PC-3 (cell line): ENCODE measurements around the gene BLTP3A. TPM values are rescaled to one million over a fixed set of nuclear protein-coding genes. Genes with fewer than 3 reads are reported as not detected.

Experiments
- ATAC-seq: fragments of 200-7000 bp; cut with Tn5 transposase; 2 replicates; pipeline ENCODE4 v1.9.1; 2020; ENCODE audit warnings: mild to moderate bottlenecking, moderate library complexity
- BruUV-seq: library from RNA; stranded (reverse); fragments of 400-500 nt; replicated peaks from 2 replicates; lab custom pipeline; 2021; lab: Mats Ljungman, UMichigan
- CTCF ChIA-PET: fragments of 300-600 bp; sonication (Branson Sonifier 250); formaldehyde crosslinking; loops from one replicate; lab custom pipeline; 2022; ENCODE audit warnings: antibody characterized with exemption; lab: Charles Lee
- POLR2A ChIA-PET: fragments of 300-600 bp; sonication (Branson Sonifier 250); formaldehyde crosslinking; loops from one replicate; lab custom pipeline; 2022; ENCODE audit warnings: antibody characterized with exemption; ENCODE audit not compliant: unreplicated experiment; lab: Charles Lee
- DNase-seq: peaks from one replicate; pipeline ENCODE4 v3.0.0-alpha.2; 2015
- H2AFZ ChIP-seq: fragments of 300-600 bp; sonication (generic); 2 replicates; pipeline ENCODE4 v1.6.0; 2016; ENCODE audit warnings: antibody characterized with exemption, low read length
- H3F3A ChIP-seq: fragments of 300-600 bp; sonication (generic); one replicate; pipeline ENCODE4 v1.6.0; 2017; ENCODE audit warnings: antibody characterized with exemption, low read length, control low read depth, mild to moderate bottlenecking; ENCODE audit not compliant: unreplicated experiment
- H3K27ac ChIP-seq: fragments of 300-600 bp; sonication (generic); 2 replicates; pipeline ENCODE4 v1.5.1; 2016; ENCODE audit warnings: mild to moderate bottlenecking, low read length
- H3K27me3 ChIP-seq: fragments of 300-600 bp; sonication (generic); 2 replicates; pipeline ENCODE4 v1.6.1; 2016; ENCODE audit warnings: low read length, mixed read lengths
- H3K36me3 ChIP-seq: fragments of 300-600 bp; sonication (generic); 2 replicates; pipeline ENCODE4 v1.6.1; 2016; ENCODE audit warnings: low read depth, mixed run types, low read length, mixed read lengths
- H3K4me1 ChIP-seq: fragments of 300-600 bp; sonication (generic); 2 replicates; pipeline ENCODE4 v1.5.1; 2016; ENCODE audit warnings: low read length; ENCODE audit not compliant: insufficient read depth
- H3K4me2 ChIP-seq: fragments of 300-600 bp; sonication (generic); 2 replicates; pipeline ENCODE4 v1.6.0; 2016; ENCODE audit warnings: low read length
- H3K4me3 ChIP-seq: fragments of 300-600 bp; sonication (generic); 2 replicates; pipeline ENCODE4 v1.5.1; 2016; ENCODE audit warnings: mild to moderate bottlenecking, low read length, mixed read lengths
- H3K79me2 ChIP-seq: fragments of 300-600 bp; sonication (generic); 2 replicates; pipeline ENCODE4 v1.6.1; 2017; ENCODE audit warnings: low read length, mixed read lengths
- H3K9ac ChIP-seq: fragments of 300-600 bp; sonication (generic); 2 replicates; pipeline ENCODE4 v1.6.0; 2016; ENCODE audit warnings: mild to moderate bottlenecking, low read length
- H3K9me2 ChIP-seq: fragments of 300-600 bp; sonication (generic); replicated peaks from 2 replicates; pipeline ENCODE4 v1.6.1; 2016; ENCODE audit warnings: mixed run types, low read length, mixed read lengths
- H3K9me3 ChIP-seq: fragments of 300-600 bp; sonication (generic); 2 replicates; pipeline ENCODE4 v1.6.1; 2016; ENCODE audit warnings: low read length, mixed read lengths
- H4K20me1 ChIP-seq: fragments of 300-600 bp; sonication (generic); 2 replicates; pipeline ENCODE4 v1.6.1; 2016; ENCODE audit warnings: low read length, mixed read lengths
- EZH2 ChIP-seq: fragments of 300-600 bp; sonication (generic); IDR thresholded peaks from one replicate; pipeline ENCODE4 v1.6.1; 2017; ENCODE audit warnings: antibody characterized with exemption, mild to moderate bottlenecking, low read length; ENCODE audit not compliant: unreplicated experiment
- EZH2phosphoT487 ChIP-seq: fragments of 300-600 bp; sonication (generic); IDR thresholded peaks from 2 replicates; pipeline ENCODE4 v1.6.1; 2018; ENCODE audit warnings: mild to moderate bottlenecking, antibody characterized with exemption, low read length, borderline replicate concordance
- intact Hi-C: fragments of 100-400 bp; cut with micrococcal nuclease; formaldehyde crosslinking; loops from 2 replicates; pipeline ENCODE4 v1.9.0; 2023
- total RNA-seq: library from RNA; depleted of rRNA; stranded (reverse); fragments of >200 nt; gene quantifications from 2 replicates; pipeline ENCODE4 v1.2.3, GENCODE V29; 2014
- TF ChIP-seq, protein P1 (sequence below): fragments of 300-600 bp; sonication (generic); conservative IDR thresholded peaks from 2 replicates; pipeline ENCODE4 v1.5.1; 2017; ENCODE audit warnings: antibody characterized with exemption, low read depth, mild to moderate bottlenecking, low read length

The BLTP3A gene
- total RNA-seq, 1 experiment from 2014 or later: 10.6 TPM

DNA sequence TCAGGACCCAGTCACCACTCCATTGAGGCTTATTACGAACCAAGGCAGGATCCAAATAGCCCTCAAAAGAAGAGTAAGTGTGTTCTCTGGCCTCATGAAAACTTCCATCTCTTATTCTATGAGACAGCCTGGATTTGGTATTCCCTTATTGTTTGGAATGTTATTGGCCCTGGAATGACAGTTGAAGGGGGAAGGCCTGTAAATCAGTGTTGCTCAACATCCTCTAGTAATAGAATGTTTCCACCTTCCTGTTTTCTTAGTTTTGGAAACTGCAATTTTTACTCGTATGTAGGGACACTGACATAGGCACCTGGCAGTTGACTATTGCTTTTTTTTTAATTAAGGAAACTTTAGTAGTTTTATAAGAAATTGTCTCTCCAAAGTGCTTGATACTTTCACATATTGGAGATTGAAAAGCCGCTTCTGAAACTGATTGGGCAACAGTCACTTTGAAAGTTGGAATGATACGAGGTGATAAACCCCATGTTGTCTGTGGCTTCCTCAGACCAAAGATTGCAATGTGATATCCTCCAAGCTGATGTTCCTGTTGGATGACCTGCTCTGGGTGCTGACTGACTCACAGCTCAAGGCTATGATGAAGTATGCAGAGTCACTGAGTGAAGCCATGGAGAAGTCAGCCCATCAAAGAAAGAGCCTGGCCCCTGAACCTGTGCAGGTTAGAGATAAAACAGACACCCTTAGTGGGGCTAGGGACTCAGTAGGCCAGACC lies 43.1 kb downstream of the BLTP3A start:
- intact Hi-C loops: no loop called here
- DNase-seq: peak; percentile 64

DNA sequence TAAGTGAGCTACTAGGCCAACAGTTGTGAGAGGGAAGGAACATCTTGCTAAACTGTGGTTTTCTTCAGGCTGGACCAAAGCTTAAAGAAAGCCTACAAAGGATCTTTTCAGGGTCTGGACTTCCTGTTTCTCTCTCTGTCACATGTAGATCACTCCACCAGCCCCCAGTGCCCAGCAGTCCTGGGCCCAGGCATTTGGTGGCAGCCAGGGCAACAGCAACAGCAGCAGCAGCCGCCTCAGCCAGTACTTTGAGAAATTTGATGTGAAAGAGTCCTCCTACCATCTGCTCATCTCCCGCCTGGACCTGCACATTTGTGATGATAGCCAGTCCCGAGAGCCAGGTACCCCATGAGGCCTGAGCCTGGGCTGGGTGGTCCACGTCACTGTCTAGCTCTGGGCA lies 44.1 kb downstream of the BLTP3A start:
- H3F3A ChIP-seq: no peaks in the 10 kb centered on the region
- H4K20me1 ChIP-seq: no peaks in the 10 kb centered on the region
- ATAC-seq (no peak), DNase-seq (no peak)
- no peak overlapping the region for H2AFZ ChIP-seq
- no peak overlapping the region for H3K4me2 ChIP-seq
- BruUV-seq: no TSS peak
- H3K4me3 ChIP-seq: no peak overlapping the region
- no peaks in the 10 kb centered on the region for H3K79me2 ChIP-seq
- intact Hi-C loops: no loop called here
- H3K36me3 ChIP-seq: peaks cover 15% of the 10 kb centered on the region; the same call in 1 of the 2 replicates
- H3K4me1 ChIP-seq: peaks cover 12% of the 10 kb centered on the region
- H3K9me3 ChIP-seq: no peaks in the 10 kb centered on the region
- no peak for TF ChIP-seq EZH2phosphoT487
- TF ChIP-seq, protein P1, sequence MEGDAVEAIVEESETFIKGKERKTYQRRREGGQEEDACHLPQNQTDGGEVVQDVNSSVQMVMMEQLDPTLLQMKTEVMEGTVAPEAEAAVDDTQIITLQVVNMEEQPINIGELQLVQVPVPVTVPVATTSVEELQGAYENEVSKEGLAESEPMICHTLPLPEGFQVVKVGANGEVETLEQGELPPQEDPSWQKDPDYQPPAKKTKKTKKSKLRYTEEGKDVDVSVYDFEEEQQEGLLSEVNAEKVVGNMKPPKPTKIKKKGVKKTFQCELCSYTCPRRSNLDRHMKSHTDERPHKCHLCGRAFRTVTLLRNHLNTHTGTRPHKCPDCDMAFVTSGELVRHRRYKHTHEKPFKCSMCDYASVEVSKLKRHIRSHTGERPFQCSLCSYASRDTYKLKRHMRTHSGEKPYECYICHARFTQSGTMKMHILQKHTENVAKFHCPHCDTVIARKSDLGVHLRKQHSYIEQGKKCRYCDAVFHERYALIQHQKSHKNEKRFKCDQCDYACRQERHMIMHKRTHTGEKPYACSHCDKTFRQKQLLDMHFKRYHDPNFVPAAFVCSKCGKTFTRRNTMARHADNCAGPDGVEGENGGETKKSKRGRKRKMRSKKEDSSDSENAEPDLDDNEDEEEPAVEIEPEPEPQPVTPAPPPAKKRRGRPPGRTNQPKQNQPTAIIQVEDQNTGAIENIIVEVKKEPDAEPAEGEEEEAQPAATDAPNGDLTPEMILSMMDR: no peak
- TF ChIP-seq EZH2: no peak
- H3K27ac ChIP-seq: no peak overlapping the region
- no peak overlapping the region for H3K9ac ChIP-seq
- ChIA-PET POLR2A (no interaction called here), CTCF (no interaction called here)
- no peaks in the 10 kb centered on the region for H3K27me3 ChIP-seq
- no peaks in the 10 kb centered on the region for H3K9me2 ChIP-seq

More for the DNA sequence above, 43.1 kb downstream of the BLTP3A start:
- Histone ChIP-seq H3K27me3 (no peaks in the 10 kb centered on the region), H3F3A (no peaks in the 10 kb centered on the region), H3K9me3 (no peaks in the 10 kb centered on the region), H3K4me2 (no peak overlapping the region), H4K20me1 (no peaks in the 10 kb centered on the region), H3K4me3 (no peak overlapping the region), H3K27ac (no peak overlapping the region), H3K4me1 (peaks cover 12% of the 10 kb centered on the region), H2AFZ (no peak overlapping the region), H3K9ac (no peak overlapping the region), H3K9me2 (no peaks in the 10 kb centered on the region), H3K36me3 (peaks cover 15% of the 10 kb centered on the region; the same call in 1 of the 2 replicates), H3K79me2 (no peaks in the 10 kb centered on the region)
- TF ChIP-seq, protein P1: no peak
- TF ChIP-seq EZH2: no peak
- no TSS peak for BruUV-seq
- no peak for ATAC-seq
- CTCF ChIA-PET: no interaction called here
- POLR2A ChIA-PET: no interaction called here

DNA sequence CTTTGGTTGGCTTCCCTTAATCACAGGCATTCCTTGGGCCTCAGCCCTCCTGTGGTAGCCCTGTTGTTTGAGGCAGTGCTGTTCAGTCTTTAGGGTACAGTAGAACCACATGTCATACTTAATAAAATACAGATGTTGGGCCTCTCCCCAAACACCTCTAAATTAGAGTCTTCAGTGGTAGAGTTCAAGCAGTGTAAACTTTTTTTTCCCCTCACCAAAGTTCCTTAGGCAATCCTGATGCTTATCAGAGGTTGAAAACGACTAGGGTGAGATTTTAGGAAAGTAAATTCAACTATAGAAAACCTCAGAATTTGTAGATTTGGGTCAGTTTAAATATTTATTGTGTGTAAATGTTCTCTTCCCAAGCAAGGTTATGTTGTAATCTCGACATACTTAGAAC lies 44.6 kb downstream of the BLTP3A start:
- Histone ChIP-seq H3K79me2 (no peaks in the 10 kb centered on the region), H3K4me1 (peaks cover 12% of the 10 kb centered on the region), H3K36me3 (peaks cover 15% of the 10 kb centered on the region; the same call in 1 of the 2 replicates), H3K27ac (no peak overlapping the region), H3K9me2 (no peaks in the 10 kb centered on the region), H2AFZ (no peak overlapping the region), H3F3A (no peaks in the 10 kb centered on the region), H4K20me1 (no peaks in the 10 kb centered on the region), H3K4me3 (no peak overlapping the region), H3K27me3 (no peaks in the 10 kb centered on the region), H3K9ac (no peak overlapping the region), H3K4me2 (no peak overlapping the region), H3K9me3 (no peaks in the 10 kb centered on the region)
- DNase-seq: no peak
- TF ChIP-seq, protein P1: no peak
- TF ChIP-seq EZH2phosphoT487 (no peak), EZH2 (no peak)
- BruUV-seq: no TSS peak
- intact Hi-C loops: no loop called here
- ChIA-PET CTCF (no interaction called here), POLR2A (no interaction called here)
- no peak for ATAC-seq
